ENCODE measurements around the gene FGF13. TPM values are rescaled to one million over a fixed set of nuclear protein-coding genes. Genes with fewer than 3 reads are reported as not detected.

The FGF13 gene
- polyA plus RNA-seq, 1 donor from 2014 or later, result 235 TPM

DNA sequence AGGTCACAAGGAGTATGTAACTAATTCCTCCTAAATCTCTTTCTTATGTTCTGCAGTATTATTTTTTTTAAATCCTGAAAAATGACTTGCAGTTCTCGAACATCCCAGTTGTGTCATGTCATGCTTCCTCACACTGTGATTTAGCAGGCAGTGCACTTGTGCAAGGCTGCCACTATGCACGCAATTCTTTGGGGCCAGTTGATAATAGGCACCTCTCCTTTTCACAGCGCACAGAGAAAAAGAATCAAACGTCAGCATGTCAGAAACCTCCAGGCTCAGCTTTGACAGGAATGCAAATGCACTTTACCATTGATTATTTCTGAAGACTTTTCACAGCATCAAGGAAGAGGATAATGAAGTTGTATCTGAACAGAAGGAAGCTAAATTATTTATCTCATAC is 62.9 kb downstream of the FGF13 start:
- Histone ChIP-seq H3K9ac (ENCODE audit: low read length) (peak overlapping the region; percentile 31), H3K36me3 (ENCODE audit: insufficient read depth, low read length) (no peaks in the 10 kb centered on the region), H3K4me3 (ENCODE audit: low read length) (peak overlapping the region; percentile 25), H3K9me3 (ENCODE audit: low read length) (no peaks in the 10 kb centered on the region), H3K27me3 (ENCODE audit: insufficient read depth, low read depth, low read length) (no peaks in the 10 kb centered on the region), H3F3A (ENCODE audit: insufficient read depth, low read length, poor library complexity, severe bottlenecking) (no peaks in the 10 kb centered on the region), H3K79me2 (replicated peaks; ENCODE audit: insufficient read depth, low read length) (no peaks in the 10 kb centered on the region), H3K9me2 (ENCODE audit: insufficient read depth, low read length) (no peaks in the 10 kb centered on the region), H3K27ac (ENCODE audit: low read length) (peak overlapping the region; percentile 71), H2AFZ (ENCODE audit: low read depth, low read length) (no peak overlapping the region), H3K4me2 (ENCODE audit: low read length) (no peak overlapping the region), H4K20me1 (ENCODE audit: insufficient read depth) (no peaks in the 10 kb centered on the region)
- TF ChIP-seq, protein P1, sequence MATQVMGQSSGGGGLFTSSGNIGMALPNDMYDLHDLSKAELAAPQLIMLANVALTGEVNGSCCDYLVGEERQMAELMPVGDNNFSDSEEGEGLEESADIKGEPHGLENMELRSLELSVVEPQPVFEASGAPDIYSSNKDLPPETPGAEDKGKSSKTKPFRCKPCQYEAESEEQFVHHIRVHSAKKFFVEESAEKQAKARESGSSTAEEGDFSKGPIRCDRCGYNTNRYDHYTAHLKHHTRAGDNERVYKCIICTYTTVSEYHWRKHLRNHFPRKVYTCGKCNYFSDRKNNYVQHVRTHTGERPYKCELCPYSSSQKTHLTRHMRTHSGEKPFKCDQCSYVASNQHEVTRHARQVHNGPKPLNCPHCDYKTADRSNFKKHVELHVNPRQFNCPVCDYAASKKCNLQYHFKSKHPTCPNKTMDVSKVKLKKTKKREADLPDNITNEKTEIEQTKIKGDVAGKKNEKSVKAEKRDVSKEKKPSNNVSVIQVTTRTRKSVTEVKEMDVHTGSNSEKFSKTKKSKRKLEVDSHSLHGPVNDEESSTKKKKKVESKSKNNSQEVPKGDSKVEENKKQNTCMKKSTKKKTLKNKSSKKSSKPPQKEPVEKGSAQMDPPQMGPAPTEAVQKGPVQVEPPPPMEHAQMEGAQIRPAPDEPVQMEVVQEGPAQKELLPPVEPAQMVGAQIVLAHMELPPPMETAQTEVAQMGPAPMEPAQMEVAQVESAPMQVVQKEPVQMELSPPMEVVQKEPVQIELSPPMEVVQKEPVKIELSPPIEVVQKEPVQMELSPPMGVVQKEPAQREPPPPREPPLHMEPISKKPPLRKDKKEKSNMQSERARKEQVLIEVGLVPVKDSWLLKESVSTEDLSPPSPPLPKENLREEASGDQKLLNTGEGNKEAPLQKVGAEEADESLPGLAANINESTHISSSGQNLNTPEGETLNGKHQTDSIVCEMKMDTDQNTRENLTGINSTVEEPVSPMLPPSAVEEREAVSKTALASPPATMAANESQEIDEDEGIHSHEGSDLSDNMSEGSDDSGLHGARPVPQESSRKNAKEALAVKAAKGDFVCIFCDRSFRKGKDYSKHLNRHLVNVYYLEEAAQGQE (IDR thresholded peaks at IDR 0.05; ENCODE audit: borderline replicate concordance), result peak; percentile 20
- TF ChIP-seq, protein P2, sequence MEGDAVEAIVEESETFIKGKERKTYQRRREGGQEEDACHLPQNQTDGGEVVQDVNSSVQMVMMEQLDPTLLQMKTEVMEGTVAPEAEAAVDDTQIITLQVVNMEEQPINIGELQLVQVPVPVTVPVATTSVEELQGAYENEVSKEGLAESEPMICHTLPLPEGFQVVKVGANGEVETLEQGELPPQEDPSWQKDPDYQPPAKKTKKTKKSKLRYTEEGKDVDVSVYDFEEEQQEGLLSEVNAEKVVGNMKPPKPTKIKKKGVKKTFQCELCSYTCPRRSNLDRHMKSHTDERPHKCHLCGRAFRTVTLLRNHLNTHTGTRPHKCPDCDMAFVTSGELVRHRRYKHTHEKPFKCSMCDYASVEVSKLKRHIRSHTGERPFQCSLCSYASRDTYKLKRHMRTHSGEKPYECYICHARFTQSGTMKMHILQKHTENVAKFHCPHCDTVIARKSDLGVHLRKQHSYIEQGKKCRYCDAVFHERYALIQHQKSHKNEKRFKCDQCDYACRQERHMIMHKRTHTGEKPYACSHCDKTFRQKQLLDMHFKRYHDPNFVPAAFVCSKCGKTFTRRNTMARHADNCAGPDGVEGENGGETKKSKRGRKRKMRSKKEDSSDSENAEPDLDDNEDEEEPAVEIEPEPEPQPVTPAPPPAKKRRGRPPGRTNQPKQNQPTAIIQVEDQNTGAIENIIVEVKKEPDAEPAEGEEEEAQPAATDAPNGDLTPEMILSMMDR (IDR thresholded peaks at IDR 0.05; ENCODE audit: poor library complexity, severe bottlenecking), result peak; percentile 54
- no peak for TF ChIP-seq TAF1 (IDR thresholded peaks at IDR 0.05; ENCODE audit: low read depth)
- peak; percentile 76 for TF ChIP-seq EP300 (conservative IDR thresholded peaks at IDR 0.05; ENCODE audit: poor library complexity, severe bottlenecking)
- peak; percentile 33 for TF ChIP-seq SMC3 (conservative IDR thresholded peaks at IDR 0.05; ENCODE audit: poor library complexity)
- TF ChIP-seq POLR2AphosphoS5 (IDR thresholded peaks at IDR 0.05), result peak; percentile 56
- TF ChIP-seq EZH2 (IDR thresholded peaks at IDR 0.05; ENCODE audit: borderline replicate concordance, insufficient read depth, low read length, poor library complexity, severe bottlenecking), result no peak
- TF ChIP-seq RAD21 (conservative IDR thresholded peaks at IDR 0.05), result no peak
- TF ChIP-seq MXI1 (conservative IDR thresholded peaks at IDR 0.05; ENCODE audit: poor library complexity, severe bottlenecking), result no peak

DNA sequence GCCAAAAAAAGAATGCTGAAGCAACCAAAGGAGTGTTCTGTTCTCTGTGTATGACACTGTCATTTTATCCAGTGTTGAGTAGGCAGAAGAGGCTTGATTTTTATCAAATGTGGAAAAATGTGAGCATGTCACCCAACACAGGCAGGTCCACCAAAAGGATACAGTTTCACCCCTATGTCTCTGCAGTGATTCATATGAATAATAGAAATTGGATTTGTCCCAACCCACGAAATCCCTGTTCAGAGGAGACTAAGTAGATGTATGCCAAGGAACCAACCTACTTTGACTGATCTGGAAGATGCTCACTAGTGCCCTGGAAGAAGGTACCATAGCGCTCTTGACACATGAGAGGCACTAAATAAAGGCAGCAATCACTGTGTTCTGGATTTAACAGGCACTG is 72.5 kb downstream of the FGF13 start:
- TF ChIP-seq EP300 (conservative IDR thresholded peaks at IDR 0.05; ENCODE audit: poor library complexity, severe bottlenecking) (no peak), RAD21 (conservative IDR thresholded peaks at IDR 0.05) (no peak), SMC3 (conservative IDR thresholded peaks at IDR 0.05; ENCODE audit: poor library complexity) (no peak), POLR2AphosphoS5 (IDR thresholded peaks at IDR 0.05) (no peak), MXI1 (conservative IDR thresholded peaks at IDR 0.05; ENCODE audit: poor library complexity, severe bottlenecking) (no peak), TAF1 (IDR thresholded peaks at IDR 0.05; ENCODE audit: low read depth) (no peak), EZH2 (IDR thresholded peaks at IDR 0.05; ENCODE audit: borderline replicate concordance, insufficient read depth, low read length, poor library complexity, severe bottlenecking) (no peak)
- TF ChIP-seq, protein P1 (IDR thresholded peaks at IDR 0.05; ENCODE audit: borderline replicate concordance), result no peak
- TF ChIP-seq, protein P2 (IDR thresholded peaks at IDR 0.05; ENCODE audit: poor library complexity, severe bottlenecking), result no peak
- Histone ChIP-seq H3K36me3 (ENCODE audit: insufficient read depth, low read length) (no peaks in the 10 kb centered on the region), H3K27me3 (ENCODE audit: insufficient read depth, low read depth, low read length) (no peaks in the 10 kb centered on the region), H3K79me2 (replicated peaks; ENCODE audit: insufficient read depth, low read length) (no peaks in the 10 kb centered on the region), H3F3A (ENCODE audit: insufficient read depth, low read length, poor library complexity, severe bottlenecking) (no peaks in the 10 kb centered on the region), H4K20me1 (ENCODE audit: insufficient read depth) (no peaks in the 10 kb centered on the region), H3K9ac (ENCODE audit: low read length) (no peak overlapping the region), H3K27ac (ENCODE audit: low read length) (peak overlapping the region; percentile 44), H3K4me3 (ENCODE audit: low read length) (no peak overlapping the region), H2AFZ (ENCODE audit: low read depth, low read length) (no peak overlapping the region), H3K9me2 (ENCODE audit: insufficient read depth, low read length) (no peaks in the 10 kb centered on the region), H3K4me2 (ENCODE audit: low read length) (no peak overlapping the region), H3K9me3 (ENCODE audit: low read length) (no peaks in the 10 kb centered on the region)
